ENCODE measurements around the gene ANKFY1.
"Not testable (repeated sequence)": the region's sequence is repeated elsewhere in the genome, so short reads cannot be mapped to it uniquely, and the experiment has no call there.

The ANKFY1 gene

GRCh38 chr17:4255271-4255670, 8.5 kb downstream of the ANKFY1 start:
- DNase-seq = not testable (repeated sequence)

GRCh38 chr17:4250887-4251286, 12.9 kb downstream of the ANKFY1 start:
- DNase-seq = no peak

- peak in 1 of 2 experiments; percentile 2 for DNase-seq
Measured at GRCh38 chr17:4249452-4250029, 14.2 kb downstream of the ANKFY1 start.

- DNase-seq = no peak
Measured at GRCh38 chr17:4248504-4249277, 15.1 kb downstream of the ANKFY1 start.

DNA sequence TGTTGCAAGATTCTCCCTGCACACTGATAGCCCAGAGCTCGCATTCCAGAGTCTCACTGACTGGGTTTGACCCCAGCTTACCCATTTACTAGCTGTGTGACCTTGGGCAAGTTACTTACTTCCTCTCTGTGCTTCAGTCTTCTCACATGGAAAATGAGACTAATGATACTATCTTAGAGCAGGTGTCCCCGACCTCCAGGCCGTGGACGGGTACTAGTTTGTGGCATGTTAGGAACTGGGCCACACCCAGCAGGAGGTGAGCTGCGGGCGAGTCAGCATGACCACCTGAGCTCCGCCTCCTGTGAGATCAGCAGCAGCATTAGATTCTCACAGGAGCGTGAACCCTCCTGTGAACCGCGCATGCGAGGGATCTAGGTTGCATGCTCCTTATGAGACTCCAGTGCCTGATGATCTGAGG, 15.8 kb downstream of the ANKFY1 start:
- no peak for DNase-seq

DNA sequence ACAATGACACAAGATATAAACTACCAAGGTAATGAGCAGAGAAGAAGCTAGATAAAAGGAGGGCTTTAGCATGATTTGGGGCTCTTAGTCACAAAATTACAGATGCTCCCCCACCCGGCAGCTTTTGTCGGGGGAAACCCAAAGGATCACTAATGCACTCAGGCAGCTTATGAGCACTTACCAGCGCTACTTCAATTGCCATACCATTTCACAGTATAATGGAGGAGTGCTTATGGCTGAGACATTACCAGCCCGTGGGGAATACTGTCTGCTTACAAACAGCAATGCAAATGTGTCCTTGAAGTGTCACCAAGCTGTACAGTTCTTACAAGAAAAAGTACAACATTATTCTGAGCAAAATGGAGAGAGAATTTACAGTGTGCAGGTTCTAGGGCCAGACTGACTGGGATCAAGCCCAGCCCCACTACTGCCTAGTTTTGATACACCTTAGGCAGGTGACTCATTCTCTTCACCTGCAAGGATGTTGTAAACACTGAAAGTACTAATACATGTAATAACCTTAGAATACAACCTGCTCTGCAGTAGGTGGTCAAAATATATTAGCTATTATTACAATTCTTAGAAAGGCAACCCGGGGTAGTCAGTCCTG, 16.3 kb downstream of the ANKFY1 start:
- DNase-seq = no peak

GRCh38 chr17:4246674-4247073, 17.1 kb downstream of the ANKFY1 start:
- no peak for DNase-seq

DNA sequence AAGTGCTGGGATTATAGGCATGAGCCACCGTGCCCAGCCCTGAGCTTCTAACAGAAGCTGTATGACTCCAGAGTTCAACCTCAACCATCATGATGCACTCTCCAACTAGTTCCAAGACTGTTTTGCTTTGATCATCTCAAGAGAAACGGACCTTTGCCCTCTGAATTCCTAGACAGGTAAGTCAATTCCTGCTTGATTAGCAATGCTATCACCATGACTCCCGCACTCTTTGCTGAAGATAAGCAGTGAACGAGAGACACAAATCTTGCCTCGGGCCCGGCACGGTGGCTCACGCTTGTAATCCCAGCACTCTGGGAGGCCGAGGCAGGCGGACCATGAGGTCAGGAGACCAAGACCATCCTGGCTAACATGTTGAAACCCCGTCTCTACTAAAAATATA, 22.2 kb downstream of the ANKFY1 start:
- DNase-seq = no peak

- DNase-seq = no peak
Measured at GRCh38 chr17:4236456-4236855, 27.3 kb downstream of the ANKFY1 start.

GRCh38 chr17:4235372-4236279, 28.2 kb downstream of the ANKFY1 start:
- DNase-seq = no peak

DNA sequence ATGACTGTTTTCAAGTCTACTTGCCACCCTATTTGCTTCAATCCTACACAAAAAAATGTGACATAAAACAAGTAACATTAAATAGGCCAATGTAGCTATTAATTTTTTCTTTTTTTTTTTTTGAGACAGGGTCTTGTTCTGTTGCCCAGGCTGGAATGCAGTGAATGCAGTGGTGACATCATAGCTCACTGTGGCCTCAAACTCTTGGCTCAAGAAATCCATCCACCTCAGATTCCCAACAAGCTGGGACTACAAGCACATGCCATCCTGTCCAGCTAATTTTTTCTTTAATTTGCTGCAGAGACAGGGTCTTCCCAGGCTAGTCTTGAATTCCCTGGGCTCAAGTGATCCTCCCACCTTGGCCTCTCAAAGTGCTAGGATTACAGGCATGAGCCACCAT, 29.4 kb downstream of the ANKFY1 start:
- no peak for DNase-seq

DNA sequence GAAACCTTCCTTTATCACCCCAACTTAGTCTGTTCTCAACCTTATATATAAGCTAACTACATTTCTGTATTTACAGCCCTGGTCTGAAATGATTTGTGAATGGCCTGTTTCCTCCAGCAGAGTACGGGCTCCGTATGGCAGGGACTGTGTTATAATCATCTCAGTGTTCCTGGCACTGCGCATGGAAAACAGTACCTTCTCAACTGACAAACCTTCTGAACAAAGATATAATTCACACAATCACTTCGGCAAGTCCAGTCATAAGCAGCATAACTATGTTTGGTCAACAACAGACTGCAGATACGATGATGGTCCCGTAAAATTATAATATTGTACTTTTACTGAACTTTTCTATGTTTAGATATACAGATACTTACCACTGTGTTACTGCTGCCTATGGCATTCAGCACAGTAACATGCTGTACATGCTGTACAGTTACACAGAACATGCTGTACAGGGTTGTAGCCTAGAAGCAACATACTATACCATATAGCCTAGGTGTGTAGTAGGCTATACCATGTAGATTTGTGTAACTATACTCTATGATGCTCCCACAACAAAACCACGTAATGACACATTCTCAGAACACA, 30.0 kb downstream of the ANKFY1 start:
- no peak for DNase-seq

DNA sequence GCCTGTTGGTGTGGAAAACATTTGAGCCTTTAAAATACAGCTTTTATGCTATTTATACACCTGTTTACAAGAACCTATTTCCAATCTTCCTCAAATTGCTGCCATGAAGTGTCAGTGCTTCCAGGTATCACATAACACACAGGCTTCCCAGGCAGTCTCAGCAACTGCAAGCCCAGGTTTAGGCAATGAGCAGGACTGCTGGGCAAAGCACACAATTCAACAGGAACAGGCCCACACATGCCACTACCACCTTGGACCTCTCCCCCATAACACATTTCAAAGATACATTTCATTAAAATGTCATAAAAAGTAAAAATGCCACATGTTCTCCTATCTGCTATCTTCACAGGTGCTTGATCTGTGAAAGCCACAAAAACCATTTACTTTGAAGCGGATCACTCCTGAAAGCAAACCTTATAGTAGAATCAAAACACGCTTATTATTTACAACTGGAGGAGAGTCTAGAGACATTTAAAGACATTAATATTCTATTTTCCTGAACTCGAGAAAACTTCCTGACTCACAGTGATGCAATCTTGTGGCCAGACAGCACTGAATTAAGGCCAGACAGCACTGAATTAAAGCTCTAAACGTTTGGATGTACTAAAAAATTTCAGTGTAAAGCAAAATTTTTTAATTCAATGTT, 31.5 kb downstream of the ANKFY1 start:
- DNase-seq = no peak

GRCh38 chr17:4229627-4230541, 33.9 kb downstream of the ANKFY1 start:
- DNase-seq = no peak

GRCh38 chr17:4221899-4222659, 41.7 kb downstream of the ANKFY1 start:
- no peak for DNase-seq

DNA sequence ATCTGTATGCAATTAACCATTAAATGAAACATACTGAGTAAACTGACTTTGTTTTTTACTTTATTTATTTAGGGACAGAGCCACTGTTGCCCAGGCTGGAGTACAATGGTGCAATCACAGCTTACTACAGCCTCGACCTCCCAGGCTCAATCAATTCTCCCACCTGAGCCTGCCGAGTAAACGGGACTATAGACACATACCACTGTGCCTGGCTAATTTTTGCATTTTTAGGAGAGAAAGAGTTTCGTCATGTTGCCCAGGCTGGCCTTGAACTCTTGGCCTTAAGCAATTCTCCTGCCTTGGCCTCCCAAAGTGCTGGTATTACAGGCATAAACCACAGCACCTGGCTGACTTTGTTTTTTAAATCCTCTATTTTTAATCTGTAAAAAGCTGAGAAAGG, 42.6 kb downstream of the ANKFY1 start:
- no peak for DNase-seq

- DNase-seq = no peak
Measured at GRCh38 chr17:4220655-4221054, 43.1 kb downstream of the ANKFY1 start.

DNA sequence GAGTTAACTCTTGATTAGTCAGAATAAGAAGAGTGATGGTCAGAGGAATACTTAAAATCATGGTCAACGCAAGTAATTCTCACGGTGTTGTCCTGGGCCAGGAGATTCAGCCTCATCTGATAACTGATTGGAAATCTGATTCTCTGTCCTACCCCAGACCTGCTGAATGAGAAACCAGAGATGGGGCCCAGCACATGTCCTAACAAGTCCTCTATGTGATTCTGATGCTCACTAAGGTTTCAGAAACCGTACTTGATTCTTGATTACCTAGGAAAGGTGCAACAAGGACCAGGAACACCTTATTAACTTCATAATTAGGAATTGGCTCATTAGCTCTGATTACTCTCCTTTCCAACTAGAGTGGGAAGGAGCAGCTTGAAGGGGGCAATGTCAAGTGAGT, 44.5 kb downstream of the ANKFY1 start:
- DNase-seq = no peak

GRCh38 chr17:4215882-4216570, 47.8 kb downstream of the ANKFY1 start:
- no peak for DNase-seq

- DNase-seq = no peak
Measured at GRCh38 chr17:4214157-4214556, 49.6 kb downstream of the ANKFY1 start.

Measured in NCI-H2081 (cell line).